HEK293T (cell line): Measurements from ENCODE around the gene NPFFR2.

Experiments used
- ARNT ChIP-seq: fragments of 450-650 bp; IDR thresholded peaks from 2 replicates; pipeline ENCODE4 v1.6.1; 2017; ENCODE audit warnings: mild to moderate bottlenecking
- BHLHE40 ChIP-seq: fragments of 450-650 bp; IDR thresholded peaks from 2 replicates; pipeline ENCODE4 v1.6.1; 2016; ENCODE audit warnings: mild to moderate bottlenecking, moderate library complexity, borderline replicate concordance
- FOXA1 ChIP-seq: fragments of 450-650 bp; IDR thresholded peaks from 2 replicates; pipeline ENCODE4 v1.6.1; 2016; ENCODE audit warnings: mild to moderate bottlenecking
- HDGF ChIP-seq: fragments of 450-650 bp; IDR thresholded peaks from 2 replicates; pipeline ENCODE4 v1.6.1; 2017; ENCODE audit warnings: antibody characterized with exemption, borderline replicate concordance
- L3MBTL2 ChIP-seq: fragments of 450-650 bp; conservative IDR thresholded peaks from 2 replicates; pipeline ENCODE4 v1.6.1; 2016; ENCODE audit warnings: mild to moderate bottlenecking
- LEF1 ChIP-seq: fragments of 450-650 bp; IDR thresholded peaks from 2 replicates; pipeline ENCODE4 v1.6.1; 2017; ENCODE audit warnings: mild to moderate bottlenecking, borderline replicate concordance
- NFRKB ChIP-seq: fragments of 450-650 bp; IDR thresholded peaks from 2 replicates; pipeline ENCODE4 v1.6.1; 2016; ENCODE audit warnings: mild to moderate bottlenecking, moderate library complexity
- PKNOX1 ChIP-seq: fragments of 450-650 bp; IDR thresholded peaks from 2 replicates; pipeline ENCODE4 v1.6.1; 2016
- SP1 ChIP-seq: fragments of 450-650 bp; IDR thresholded peaks from 2 replicates; pipeline ENCODE4 v1.6.1; 2017
- SUZ12 ChIP-seq: fragments of 450-650 bp; IDR thresholded peaks from 2 replicates; pipeline ENCODE4 v1.6.1; 2016; ENCODE audit warnings: mild to moderate bottlenecking
- TARDBP ChIP-seq: fragments of 450-650 bp; IDR thresholded peaks from 2 replicates; pipeline ENCODE4 v1.6.1; 2016
- ZNF384 ChIP-seq: fragments of 450-650 bp; IDR thresholded peaks from 2 replicates; pipeline ENCODE4 v1.6.1; 2016

GRCh38 chr4:72067051-72067450 lies 35.3 kb downstream of the NPFFR2 start:
- TF ChIP-seq LEF1 (no peak), HDGF (no peak), ARNT (no peak), FOXA1 (no peak), NFRKB (no peak), ZNF384 (no peak), BHLHE40 (no peak), SP1 (no peak), L3MBTL2 (no peak), TARDBP (no peak), PKNOX1 (no peak), SUZ12 (no peak)
